Activated naive CD8-positive, alpha-beta T cell (primary cell): Measurements from ENCODE around the gene MRAP2.
"Not testable (repeated sequence)": the region's sequence is repeated elsewhere in the genome, so short reads cannot be mapped to it uniquely, and the experiment has no call there.

Experiments
- H3K27ac Mint-ChIP-seq: one replicate; pipeline ENCODE4 v1.8.0; 2021; ENCODE audit warnings: mixed read lengths
- H3K27me3 Mint-ChIP-seq: one replicate; pipeline ENCODE4 v1.8.0; 2021; ENCODE audit warnings: mixed read lengths
- H3K36me3 Mint-ChIP-seq: one replicate; pipeline ENCODE4 v1.8.0; 2021; ENCODE audit warnings: mixed read lengths
- H3K4me1 Mint-ChIP-seq: one replicate; pipeline ENCODE4 v1.8.0; 2021; ENCODE audit warnings: low read depth, mixed read lengths
- H3K4me3 Mint-ChIP-seq: one replicate; pipeline ENCODE4 v1.8.0; 2021; ENCODE audit warnings: mild to moderate bottlenecking, mixed read lengths
- H3K9me3 Mint-ChIP-seq: one replicate; pipeline ENCODE4 v1.8.0; 2021; ENCODE audit warnings: low read depth, mixed read lengths

MRAP2 gene

DNA sequence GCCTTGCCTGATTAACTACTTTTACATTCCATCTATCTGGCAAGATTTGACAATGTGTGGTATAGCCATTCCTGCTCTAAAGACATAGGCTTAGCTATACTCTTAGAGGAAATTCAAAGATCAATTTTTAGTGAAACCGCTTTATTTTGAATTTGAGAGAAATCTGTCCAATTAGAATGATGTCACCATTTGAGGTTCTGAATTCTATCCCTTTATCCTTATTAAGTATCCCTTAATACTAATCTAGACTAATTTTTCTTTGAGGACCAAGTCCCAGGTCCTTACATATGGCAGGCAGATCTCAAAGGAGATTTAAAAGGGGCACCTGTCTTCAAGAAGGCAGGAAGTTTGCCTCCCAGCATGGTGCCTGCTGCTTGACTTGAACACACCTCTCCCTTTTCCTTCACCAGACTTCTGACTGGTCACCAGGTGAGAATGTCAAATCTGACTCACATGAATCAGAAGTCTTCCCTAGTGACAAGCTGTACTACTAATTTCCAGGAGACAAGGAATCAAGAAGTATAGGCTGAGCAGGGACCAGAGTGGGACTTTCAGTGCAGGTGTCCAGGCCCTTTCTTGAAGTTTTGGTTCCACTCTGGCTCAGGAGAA is 15.0 kb upstream of the MRAP2 start:
- Mint-ChIP-seq H3K36me3 (no peaks in the 10 kb centered on the region), H3K4me3 (no peak overlapping the region), H3K27ac (no peak overlapping the region), H3K9me3 (no peaks in the 10 kb centered on the region), H3K4me1 (no peaks in the 10 kb centered on the region), H3K27me3 (peaks cover 9% of the 10 kb centered on the region)

DNA sequence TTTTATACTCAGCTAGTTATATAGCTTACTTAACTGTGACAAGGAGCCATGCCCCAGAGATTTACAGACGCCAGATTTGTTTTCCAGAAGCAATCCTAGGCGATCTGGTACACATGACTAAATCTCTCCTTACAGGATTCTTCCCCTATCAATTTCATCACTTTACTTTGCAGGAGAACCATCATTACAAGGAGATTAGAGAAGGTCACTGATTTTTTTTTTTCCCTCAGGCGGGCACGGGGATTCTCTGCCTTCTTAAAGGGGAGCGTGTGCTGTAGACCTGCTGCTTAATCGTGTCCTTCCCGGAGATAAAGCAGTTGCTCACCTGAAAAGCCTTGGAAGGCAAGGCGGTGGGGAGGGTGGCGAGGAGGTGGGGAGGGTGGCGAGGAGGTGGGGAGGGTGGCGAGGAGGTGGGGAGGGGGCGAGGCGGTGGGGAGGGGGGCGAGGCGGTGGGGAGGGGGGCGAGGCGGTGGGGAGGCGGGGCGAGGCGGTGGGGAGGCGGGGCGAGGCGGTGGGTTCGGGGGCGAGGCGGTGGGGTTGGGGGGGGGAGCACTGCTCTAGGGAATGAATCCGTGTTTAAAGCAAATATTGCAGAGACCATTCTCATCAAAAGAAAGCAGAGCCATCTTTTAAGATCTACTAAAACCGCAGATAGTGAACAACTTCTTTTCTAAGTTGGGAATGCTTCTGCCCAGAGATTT is 14.3 kb upstream of the MRAP2 start:
- no peak overlapping the region for H3K27ac Mint-ChIP-seq
- H3K4me1 Mint-ChIP-seq: no peaks in the 10 kb centered on the region
- no peak overlapping the region for H3K4me3 Mint-ChIP-seq
- H3K9me3 Mint-ChIP-seq: no peaks in the 10 kb centered on the region
- peaks cover 7% of the 10 kb centered on the region for H3K27me3 Mint-ChIP-seq
- H3K36me3 Mint-ChIP-seq: no peaks in the 10 kb centered on the region

DNA sequence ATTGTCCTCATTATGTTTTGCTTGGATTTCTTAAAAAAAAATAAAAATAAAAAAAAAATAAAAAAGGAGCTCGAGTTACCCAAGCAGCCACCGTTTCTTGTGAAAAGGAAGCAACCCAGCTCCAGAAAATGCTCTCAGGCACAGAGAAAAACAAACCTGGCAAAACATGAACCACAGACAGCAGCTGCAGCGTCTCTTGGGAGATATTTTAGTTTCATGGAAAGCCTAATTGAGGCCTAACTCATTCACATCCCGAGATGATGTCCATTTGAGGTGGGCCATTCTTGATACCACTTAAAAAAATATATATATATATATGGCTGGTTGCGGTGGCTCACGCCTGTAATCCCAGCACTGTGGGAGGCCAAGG is 13.7 kb upstream of the MRAP2 start:
- H3K4me1 Mint-ChIP-seq: no peaks in the 10 kb centered on the region
- peaks cover 7% of the 10 kb centered on the region for H3K27me3 Mint-ChIP-seq
- H3K36me3 Mint-ChIP-seq: no peaks in the 10 kb centered on the region
- H3K9me3 Mint-ChIP-seq: no peaks in the 10 kb centered on the region
- no peak overlapping the region for H3K4me3 Mint-ChIP-seq
- H3K27ac Mint-ChIP-seq: no peak overlapping the region

GRCh38 chr6:84021625-84022024 is 11.9 kb upstream of the MRAP2 start:
- no peak overlapping the region for H3K4me3 Mint-ChIP-seq
- H3K27me3 Mint-ChIP-seq: peaks cover 7% of the 10 kb centered on the region
- H3K27ac Mint-ChIP-seq: no peak overlapping the region
- no peaks in the 10 kb centered on the region for H3K4me1 Mint-ChIP-seq
- peaks cover 3% of the 10 kb centered on the region for H3K9me3 Mint-ChIP-seq
- H3K36me3 Mint-ChIP-seq: no peaks in the 10 kb centered on the region

DNA sequence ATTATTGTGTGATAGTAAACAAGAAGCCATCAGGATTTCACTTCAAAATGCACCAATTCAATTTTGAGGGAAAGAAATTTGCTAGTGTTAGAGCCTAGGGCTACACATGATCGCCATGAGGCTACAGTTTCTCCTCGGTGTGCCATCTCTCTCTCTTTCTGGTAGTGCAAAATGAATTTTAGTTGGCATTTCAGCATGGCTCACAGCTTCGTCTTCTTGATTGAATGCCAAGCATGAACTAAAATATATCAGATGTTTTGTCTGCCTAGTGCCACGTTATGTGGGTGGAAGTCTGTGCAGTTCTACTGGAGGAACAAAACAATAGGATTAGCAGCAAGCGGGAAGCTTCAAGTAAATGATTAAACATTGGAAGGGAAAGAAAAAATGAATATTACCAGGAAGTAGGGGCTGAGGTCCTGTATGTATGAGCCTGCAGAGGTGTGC is 6.8 kb upstream of the MRAP2 start:
- no peak overlapping the region for H3K27ac Mint-ChIP-seq
- peaks cover 3% of the 10 kb centered on the region for H3K9me3 Mint-ChIP-seq
- no peaks in the 10 kb centered on the region for H3K36me3 Mint-ChIP-seq
- peaks cover 14% of the 10 kb centered on the region for H3K27me3 Mint-ChIP-seq
- no peaks in the 10 kb centered on the region for H3K4me1 Mint-ChIP-seq
- no peak overlapping the region for H3K4me3 Mint-ChIP-seq

GRCh38 chr6:84027340-84028181 is 6.0 kb upstream of the MRAP2 start:
- Mint-ChIP-seq H3K4me3 (no peak overlapping the region), H3K4me1 (no peaks in the 10 kb centered on the region), H3K36me3 (no peaks in the 10 kb centered on the region)

DNA sequence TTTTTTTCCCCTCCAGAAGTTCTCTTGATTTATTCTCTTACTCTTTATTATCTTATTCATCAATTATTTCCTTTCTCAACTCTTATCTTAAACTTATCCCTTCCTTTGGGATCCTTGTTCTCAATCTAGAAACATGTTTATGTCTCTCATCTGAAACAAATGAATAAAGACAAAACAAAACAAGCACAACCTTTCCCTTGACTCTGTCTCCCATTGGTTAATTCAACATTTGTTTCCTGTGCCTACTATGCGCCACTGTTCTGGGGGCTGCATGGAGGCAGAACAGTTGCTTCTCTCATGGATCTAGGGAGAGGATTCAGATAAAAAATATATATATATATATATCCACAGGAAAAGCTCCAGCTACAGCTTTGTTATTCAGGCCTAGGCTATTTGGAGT is 5.2 kb upstream of the MRAP2 start:
- no peak overlapping the region for H3K4me3 Mint-ChIP-seq
- H3K27ac Mint-ChIP-seq: no peak overlapping the region
- peaks cover 3% of the 10 kb centered on the region for H3K4me1 Mint-ChIP-seq
- H3K9me3 Mint-ChIP-seq: peaks cover 3% of the 10 kb centered on the region
- no peaks in the 10 kb centered on the region for H3K36me3 Mint-ChIP-seq
- peaks cover 18% of the 10 kb centered on the region for H3K27me3 Mint-ChIP-seq

More at GRCh38 chr6:84027340-84028181, 6.0 kb upstream of the MRAP2 start:
- no peak overlapping the region for H3K27ac Mint-ChIP-seq
- H3K27me3 Mint-ChIP-seq: peaks cover 15% of the 10 kb centered on the region
- peaks cover 3% of the 10 kb centered on the region for H3K9me3 Mint-ChIP-seq

GRCh38 chr6:84032000-84032399 is 1.6 kb upstream of the MRAP2 start:
- H3K27me3 Mint-ChIP-seq: peaks cover 32% of the 10 kb centered on the region
- H3K4me3 Mint-ChIP-seq: peak overlapping the region; percentile 3
- not testable (repeated sequence) for H3K4me1 Mint-ChIP-seq, H3K9me3 Mint-ChIP-seq, H3K27ac Mint-ChIP-seq, H3K36me3 Mint-ChIP-seq

- Mint-ChIP-seq H3K36me3 (no peaks in the 10 kb centered on the region), H3K4me1 (peaks cover 8% of the 10 kb centered on the region), H3K9me3 (no peaks in the 10 kb centered on the region), H3K27me3 (peaks cover 30% of the 10 kb centered on the region), H3K4me3 (no peak overlapping the region), H3K27ac (no peak overlapping the region)
Measured at GRCh38 chr6:84035484-84035883, 1.9 kb downstream of the MRAP2 start.

DNA sequence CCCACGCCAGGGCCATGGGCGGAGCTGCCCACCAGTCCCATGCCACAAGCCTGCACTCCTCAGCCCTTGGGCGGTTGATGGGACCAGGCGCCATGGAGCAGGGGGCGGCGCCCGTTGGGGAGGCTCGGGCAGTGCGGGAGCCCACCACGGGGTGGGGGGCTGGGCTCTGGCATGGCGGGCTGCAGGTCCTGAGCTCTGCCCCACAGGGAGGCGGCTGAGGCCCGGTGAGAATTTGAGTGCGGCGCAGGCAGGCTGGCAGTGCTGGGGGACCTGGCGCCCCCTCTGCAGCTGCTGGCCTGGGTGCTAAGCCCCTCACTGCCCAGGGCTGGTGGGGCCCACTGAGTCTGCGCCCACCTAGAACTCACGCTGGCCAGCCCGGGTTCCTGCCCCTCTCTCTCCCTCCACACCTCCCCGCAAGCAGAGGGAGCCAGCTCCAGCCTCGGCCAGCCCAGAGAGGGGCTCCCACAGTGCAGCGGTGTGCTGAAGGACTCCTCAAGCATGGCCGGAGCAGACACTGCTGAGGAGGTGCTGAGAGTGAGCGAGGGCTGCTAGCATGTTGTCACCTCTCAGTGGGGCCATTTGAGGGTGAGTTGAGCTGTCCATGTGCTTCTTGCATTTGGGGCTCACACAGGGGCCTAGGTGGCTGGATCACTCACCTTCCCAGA is 4.0 kb downstream of the MRAP2 start:
- Mint-ChIP-seq H3K4me1 (peaks cover 8% of the 10 kb centered on the region), H3K27me3 (peaks cover 27% of the 10 kb centered on the region), H3K4me3 (no peak overlapping the region), H3K36me3 (no peaks in the 10 kb centered on the region), H3K27ac (no peak overlapping the region), H3K9me3 (no peaks in the 10 kb centered on the region)

DNA sequence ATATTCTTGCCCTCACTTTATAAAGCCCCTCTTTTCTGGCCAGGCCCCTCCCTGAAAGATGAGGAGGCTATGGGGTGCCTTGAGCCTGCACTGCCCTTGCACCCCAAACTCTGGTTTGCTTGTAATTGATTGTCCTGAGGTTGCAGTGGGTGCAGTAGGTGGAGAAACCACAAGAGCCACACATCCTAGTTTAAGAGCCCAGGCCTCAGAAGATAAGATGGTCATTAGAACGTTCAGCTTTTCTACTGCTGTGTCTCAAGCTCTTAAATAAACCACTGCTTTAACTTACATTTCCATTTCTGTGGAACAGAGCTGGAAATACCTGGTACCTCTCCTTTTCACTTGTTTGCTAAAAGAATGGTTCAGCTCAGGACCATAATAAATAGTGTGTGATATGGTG is 9.0 kb downstream of the MRAP2 start:
- no peaks in the 10 kb centered on the region for H3K4me1 Mint-ChIP-seq
- H3K9me3 Mint-ChIP-seq: no peaks in the 10 kb centered on the region
- no peak overlapping the region for H3K4me3 Mint-ChIP-seq
- H3K27ac Mint-ChIP-seq: no peak overlapping the region
- H3K36me3 Mint-ChIP-seq: no peaks in the 10 kb centered on the region
- peaks cover 4% of the 10 kb centered on the region for H3K27me3 Mint-ChIP-seq

GRCh38 chr6:84043555-84043954 is 10.0 kb downstream of the MRAP2 start:
- Mint-ChIP-seq H3K9me3 (no peaks in the 10 kb centered on the region), H3K27ac (no peak overlapping the region), H3K4me1 (no peaks in the 10 kb centered on the region), H3K36me3 (no peaks in the 10 kb centered on the region), H3K4me3 (no peak overlapping the region), H3K27me3 (peaks cover 4% of the 10 kb centered on the region)

GRCh38 chr6:84046755-84047154 is 13.2 kb downstream of the MRAP2 start:
- Mint-ChIP-seq H3K27me3 (peaks cover 8% of the 10 kb centered on the region), H3K4me3 (no peak overlapping the region), H3K4me1 (no peaks in the 10 kb centered on the region), H3K9me3 (no peaks in the 10 kb centered on the region), H3K27ac (no peak overlapping the region), H3K36me3 (no peaks in the 10 kb centered on the region)

DNA sequence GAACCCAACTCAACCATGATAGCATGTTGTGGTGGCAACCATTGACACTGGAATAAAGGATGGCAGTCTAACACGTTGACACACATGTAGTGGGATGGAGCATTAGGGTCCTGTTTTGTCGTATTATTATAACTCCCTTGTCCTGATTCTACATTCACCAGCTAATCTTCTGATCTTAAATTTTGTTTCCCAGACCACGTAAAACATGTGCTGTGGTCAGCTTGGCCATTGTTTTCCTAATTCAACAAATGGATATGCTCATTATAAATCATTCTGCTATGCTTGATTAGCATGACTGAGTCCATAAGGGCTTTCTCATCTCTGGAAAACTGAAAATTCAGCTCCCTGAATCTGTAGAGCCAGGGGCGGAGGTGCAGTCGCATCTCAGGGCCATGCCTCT is 15.0 kb downstream of the MRAP2 start:
- no peak overlapping the region for H3K4me3 Mint-ChIP-seq
- no peaks in the 10 kb centered on the region for H3K4me1 Mint-ChIP-seq
- peaks cover 5% of the 10 kb centered on the region for H3K27me3 Mint-ChIP-seq
- no peaks in the 10 kb centered on the region for H3K9me3 Mint-ChIP-seq
- no peak overlapping the region for H3K27ac Mint-ChIP-seq
- no peaks in the 10 kb centered on the region for H3K36me3 Mint-ChIP-seq

- no peaks in the 10 kb centered on the region for H3K4me1 Mint-ChIP-seq
- H3K4me3 Mint-ChIP-seq: no peak overlapping the region
- no peak overlapping the region for H3K27ac Mint-ChIP-seq
- H3K9me3 Mint-ChIP-seq: no peaks in the 10 kb centered on the region
- H3K36me3 Mint-ChIP-seq: no peaks in the 10 kb centered on the region
- H3K27me3 Mint-ChIP-seq: peaks cover 5% of the 10 kb centered on the region
Measured at GRCh38 chr6:84050408-84050807, 16.8 kb downstream of the MRAP2 start.
